HEK293 (cell line): ENCODE data around the gene PGPEP1.
A peak's percentile ranks its signal among the peaks of the same experiment; 100 is the strongest.

Experiments
- CTCF ChIP-seq: fragments of 450-650 bp; formaldehyde crosslinking; IDR thresholded peaks from 2 replicates; pipeline ENCODE4 v1.5.1; 2016; ENCODE audit warnings: missing biosample characterization, missing genetic modification characterization
- GFI1B ChIP-seq: fragments of 450-650 bp; formaldehyde crosslinking; IDR thresholded peaks from 2 replicates; pipeline ENCODE4 v1.5.1; 2016; ENCODE audit warnings: missing biosample characterization, missing genetic modification characterization
- KLF1 ChIP-seq: fragments of 450-650 bp; formaldehyde crosslinking; IDR thresholded peaks from 2 replicates; pipeline ENCODE4 v1.5.1; 2016; ENCODE audit warnings: missing biosample characterization, missing genetic modification characterization
- KLF16 ChIP-seq: fragments of 450-650 bp; formaldehyde crosslinking; IDR thresholded peaks from 2 replicates; pipeline ENCODE4 v1.5.1; 2017; ENCODE audit warnings: missing biosample characterization, missing genetic modification characterization
- MEIS1 ChIP-seq: sonication (generic); formaldehyde crosslinking; IDR thresholded peaks from 2 replicates; pipeline ENCODE4 v1.8.1; 2022; ENCODE audit warnings: missing genetic modification reagents, mild to moderate bottlenecking, borderline replicate concordance
- MYNN ChIP-seq: fragments of 450-650 bp; formaldehyde crosslinking; IDR thresholded peaks from 2 replicates; pipeline ENCODE4 v1.5.1; 2016; ENCODE audit warnings: missing biosample characterization, missing genetic modification characterization, borderline replicate concordance
- SP2 ChIP-seq: fragments of 450-650 bp; formaldehyde crosslinking; IDR thresholded peaks from 2 replicates; pipeline ENCODE4 v1.5.1; 2016; ENCODE audit warnings: missing biosample characterization, missing genetic modification characterization
- ZBTB21 ChIP-seq: fragments of 450-650 bp; formaldehyde crosslinking; IDR thresholded peaks from 2 replicates; pipeline ENCODE4 v1.5.1; 2017; ENCODE audit warnings: missing biosample characterization, missing genetic modification characterization
- ZBTB44 ChIP-seq: fragments of 450-650 bp; IDR thresholded peaks from 2 replicates; pipeline ENCODE4 v1.5.1; 2018; ENCODE audit warnings: missing biosample characterization, mild to moderate bottlenecking, missing genetic modification characterization
- ZFHX2 ChIP-seq: fragments of 450-650 bp; formaldehyde crosslinking; conservative IDR thresholded peaks from 2 replicates; pipeline ENCODE4 v1.5.1; 2016; ENCODE audit warnings: missing biosample characterization, missing genetic modification characterization
- ZFP69B ChIP-seq: fragments of 450-650 bp; formaldehyde crosslinking; IDR thresholded peaks from 2 replicates; pipeline ENCODE4 v1.5.1; 2016; ENCODE audit warnings: missing biosample characterization, missing genetic modification characterization
- ZNF132 ChIP-seq: fragments of 450-650 bp; formaldehyde crosslinking; IDR thresholded peaks from 2 replicates; pipeline ENCODE4 v1.5.1; 2017; ENCODE audit warnings: missing biosample characterization, missing genetic modification characterization, borderline replicate concordance
- ZNF148 ChIP-seq: fragments of 450-650 bp; formaldehyde crosslinking; IDR thresholded peaks from 2 replicates; pipeline ENCODE4 v1.5.0; 2017; ENCODE audit warnings: missing biosample characterization, missing genetic modification characterization, borderline replicate concordance
- ZNF16 ChIP-seq: fragments of 450-650 bp; formaldehyde crosslinking; IDR thresholded peaks from 2 replicates; pipeline ENCODE4 v1.5.1; 2016; ENCODE audit warnings: low read depth, missing biosample characterization, missing genetic modification characterization
- ZNF169 ChIP-seq: fragments of 450-650 bp; formaldehyde crosslinking; IDR thresholded peaks from 2 replicates; pipeline ENCODE4 v1.5.1; 2016; ENCODE audit warnings: missing biosample characterization, missing genetic modification characterization
- ZNF174 ChIP-seq: fragments of 450-650 bp; formaldehyde crosslinking; IDR thresholded peaks from 2 replicates; pipeline ENCODE4 v1.5.0; 2017; ENCODE audit warnings: missing biosample characterization, mild to moderate bottlenecking, missing genetic modification characterization
- ZNF223 ChIP-seq: fragments of 450-650 bp; formaldehyde crosslinking; IDR thresholded peaks from 2 replicates; pipeline ENCODE4 v1.5.1; 2016; ENCODE audit warnings: missing biosample characterization, missing genetic modification characterization
- ZNF302 ChIP-seq: fragments of 450-650 bp; formaldehyde crosslinking; IDR thresholded peaks from 2 replicates; pipeline ENCODE4 v1.5.1; 2016; ENCODE audit warnings: missing biosample characterization, missing genetic modification characterization, low read depth
- ZNF324 ChIP-seq: fragments of 450-650 bp; formaldehyde crosslinking; IDR thresholded peaks from 2 replicates; pipeline ENCODE4 v1.5.1; 2016; ENCODE audit warnings: missing biosample characterization, missing genetic modification characterization
- ZNF37A ChIP-seq: fragments of 450-650 bp; IDR thresholded peaks from 2 replicates; pipeline ENCODE4 v1.5.1; 2018; ENCODE audit warnings: missing biosample characterization, missing genetic modification characterization
- ZNF391 ChIP-seq: fragments of 450-650 bp; formaldehyde crosslinking; IDR thresholded peaks from 2 replicates; pipeline ENCODE4 v1.5.1; 2016; ENCODE audit warnings: low read depth, missing biosample characterization, missing genetic modification characterization, borderline replicate concordance
- ZNF510 ChIP-seq: fragments of 450-650 bp; formaldehyde crosslinking; IDR thresholded peaks from 2 replicates; pipeline ENCODE4 v1.5.1; 2018; ENCODE audit warnings: mild to moderate bottlenecking, missing genetic modification characterization, missing biosample characterization; ENCODE audit not compliant: insufficient replicate concordance
- ZNF529 ChIP-seq: fragments of 450-650 bp; formaldehyde crosslinking; IDR thresholded peaks from 2 replicates; pipeline ENCODE4 v1.5.1; 2017; ENCODE audit warnings: missing genetic modification characterization, missing biosample characterization; ENCODE audit not compliant: insufficient replicate concordance
- ZNF544 ChIP-seq: fragments of 450-650 bp; formaldehyde crosslinking; IDR thresholded peaks from 2 replicates; pipeline ENCODE4 v1.5.0; 2017; ENCODE audit warnings: missing biosample characterization, missing genetic modification characterization
- ZNF600 ChIP-seq: fragments of 450-650 bp; formaldehyde crosslinking; IDR thresholded peaks from 2 replicates; pipeline ENCODE4 v1.5.1; 2016; ENCODE audit warnings: missing biosample characterization, missing genetic modification characterization
- ZNF658 ChIP-seq: fragments of 450-650 bp; formaldehyde crosslinking; IDR thresholded peaks from 2 replicates; pipeline ENCODE4; 2016; ENCODE audit warnings: missing biosample characterization, missing genetic modification characterization
- ZNF670 ChIP-seq: fragments of 450-650 bp; formaldehyde crosslinking; IDR thresholded peaks from 2 replicates; pipeline ENCODE4 v1.5.1; 2016; ENCODE audit warnings: missing biosample characterization, missing genetic modification characterization, low read depth
- ZNF701 ChIP-seq: fragments of 450-650 bp; formaldehyde crosslinking; IDR thresholded peaks from 2 replicates; pipeline ENCODE4 v1.5.1; 2016; ENCODE audit warnings: missing biosample characterization, missing genetic modification characterization
- ZNF768 ChIP-seq: fragments of 450-650 bp; formaldehyde crosslinking; IDR thresholded peaks from 2 replicates; pipeline ENCODE4 v1.5.1; 2018; ENCODE audit warnings: missing biosample characterization, mild to moderate bottlenecking, missing genetic modification characterization
- ZNF785 ChIP-seq: fragments of 450-650 bp; formaldehyde crosslinking; IDR thresholded peaks from 2 replicates; pipeline ENCODE4 v1.5.1; 2016; ENCODE audit warnings: missing biosample characterization, missing genetic modification characterization
- TF ChIP-seq, protein P1 (sequence below): fragments of 450-650 bp; formaldehyde crosslinking; IDR thresholded peaks from 2 replicates; pipeline ENCODE4 v1.5.1; 2016; ENCODE audit warnings: missing biosample characterization, missing genetic modification characterization
- TF ChIP-seq, protein P2 (sequence below): fragments of 450-650 bp; formaldehyde crosslinking; IDR thresholded peaks from 2 replicates; pipeline ENCODE4 v1.5.1; 2016; ENCODE audit warnings: missing biosample characterization, missing genetic modification characterization

Gene PGPEP1

GRCh38 chr19:18373892-18374629 is 33.7 kb downstream of the PGPEP1 start (continued):
- TF ChIP-seq ZNF529 (tag by site-specific recombination) = no peak
- no peak for TF ChIP-seq ZNF16 (tag by site-specific recombination)
- TF ChIP-seq ZNF174 (tag by site-specific recombination) = no peak
- no peak for TF ChIP-seq ZNF510 (tag by site-specific recombination)
- no peak for TF ChIP-seq CTCF (tag by site-specific recombination)
- peak; percentile 66 for TF ChIP-seq ZFP69B (tag by site-specific recombination)
- no peak for TF ChIP-seq ZNF223 (tag by site-specific recombination)
- no peak for TF ChIP-seq ZNF785
- TF ChIP-seq ZNF768 (tag by site-specific recombination) = peak; percentile 45; the same call in 1 of the 2 replicates
- TF ChIP-seq, protein P1, sequence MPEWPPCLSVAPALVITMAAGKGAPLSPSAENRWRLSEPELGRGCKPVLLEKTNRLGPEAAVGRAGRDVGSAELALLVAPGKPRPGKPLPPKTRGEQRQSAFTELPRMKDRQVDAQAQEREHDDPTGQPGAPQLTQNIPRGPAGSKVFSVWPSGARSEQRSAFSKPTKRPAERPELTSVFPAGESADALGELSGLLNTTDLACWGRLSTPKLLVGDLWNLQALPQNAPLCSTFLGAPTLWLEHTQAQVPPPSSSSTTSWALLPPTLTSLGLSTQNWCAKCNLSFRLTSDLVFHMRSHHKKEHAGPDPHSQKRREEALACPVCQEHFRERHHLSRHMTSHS = no peak
- TF ChIP-seq ZNF324 (tag by site-specific recombination) = peak; percentile 53; the same call in 1 of the 2 replicates
- TF ChIP-seq ZNF132 (tag by site-specific recombination) = no peak
- TF ChIP-seq, protein P2, sequence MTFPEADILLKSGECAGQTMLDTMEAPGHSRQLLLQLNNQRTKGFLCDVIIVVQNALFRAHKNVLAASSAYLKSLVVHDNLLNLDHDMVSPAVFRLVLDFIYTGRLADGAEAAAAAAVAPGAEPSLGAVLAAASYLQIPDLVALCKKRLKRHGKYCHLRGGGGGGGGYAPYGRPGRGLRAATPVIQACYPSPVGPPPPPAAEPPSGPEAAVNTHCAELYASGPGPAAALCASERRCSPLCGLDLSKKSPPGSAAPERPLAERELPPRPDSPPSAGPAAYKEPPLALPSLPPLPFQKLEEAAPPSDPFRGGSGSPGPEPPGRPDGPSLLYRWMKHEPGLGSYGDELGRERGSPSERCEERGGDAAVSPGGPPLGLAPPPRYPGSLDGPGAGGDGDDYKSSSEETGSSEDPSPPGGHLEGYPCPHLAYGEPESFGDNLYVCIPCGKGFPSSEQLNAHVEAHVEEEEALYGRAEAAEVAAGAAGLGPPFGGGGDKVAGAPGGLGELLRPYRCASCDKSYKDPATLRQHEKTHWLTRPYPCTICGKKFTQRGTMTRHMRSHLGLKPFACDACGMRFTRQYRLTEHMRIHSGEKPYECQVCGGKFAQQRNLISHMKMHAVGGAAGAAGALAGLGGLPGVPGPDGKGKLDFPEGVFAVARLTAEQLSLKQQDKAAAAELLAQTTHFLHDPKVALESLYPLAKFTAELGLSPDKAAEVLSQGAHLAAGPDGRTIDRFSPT = no peak
- no peak for TF ChIP-seq ZNF302
- TF ChIP-seq ZNF544 (tag by site-specific recombination) = no peak
- TF ChIP-seq ZNF670 (tag by site-specific recombination) = no peak; the same call in 1 of the 2 replicates
- peak; percentile 64; the same call in 1 of the 2 replicates for TF ChIP-seq KLF16
- no peak for TF ChIP-seq ZNF391 (tag by site-specific recombination)
- peak; percentile 72 for TF ChIP-seq SP2 (tag by site-specific recombination)
- no peak for TF ChIP-seq ZNF600
- TF ChIP-seq GFI1B (tag by site-specific recombination) = no peak
- no peak for TF ChIP-seq ZNF37A (tag by site-specific recombination)
- TF ChIP-seq MYNN (tag by site-specific recombination) = no peak
- no peak for TF ChIP-seq ZNF169 (tag by site-specific recombination)
- TF ChIP-seq MEIS1 (CRISPR knock-in tag) = no peak
- peak; percentile 72 for TF ChIP-seq ZFHX2
- no peak for TF ChIP-seq ZNF658 (tag by site-specific recombination)
- 0 out of 2 replicates have a peak, but pooled peaks have one; percentile 37 for TF ChIP-seq ZNF701 (tag by site-specific recombination)
- TF ChIP-seq ZBTB21 = no peak; the same call in 1 of the 2 replicates
- TF ChIP-seq KLF1 (tag by site-specific recombination) = peak; percentile 96
- no peak for TF ChIP-seq ZNF148
- TF ChIP-seq ZBTB44 (tag by site-specific recombination) = no peak
